Lower lobe of right lung (tissue), 2 donors: ENCODE data around the gene FKBP10. TPM values are rescaled to one million over a fixed set of nuclear protein-coding genes. Genes with fewer than 3 reads are reported as not detected.
"Not testable (repeated sequence)": the region's sequence is repeated elsewhere in the genome, so short reads cannot be mapped to it uniquely, and the experiment has no call there.

ENCODE experiments used
- ATAC-seq, 2 donors: fragments of 200-7000 bp; cut with Tn5 transposase; one replicate each; pipeline ENCODE4 v1.9.1; 2020 to 2022; ENCODE audit warnings: mild to moderate bottlenecking in 2 of 2, moderate library complexity in 2 of 2
- DNase-seq: peaks from one replicate; pipeline ENCODE4 v3.0.0-alpha.2; 2020
- H3K27ac ChIP-seq: fragments of 200-600 bp; one replicate; pipeline ENCODE4 v1.8.0; 2022
- H3K27me3 ChIP-seq: fragments of 200-600 bp; one replicate; pipeline ENCODE4 v1.8.0; 2022; ENCODE audit warnings: low read depth
- H3K36me3 ChIP-seq: fragments of 200-600 bp; one replicate; pipeline ENCODE4 v1.8.0; 2022; ENCODE audit warnings: mild to moderate bottlenecking
- H3K4me1 ChIP-seq: fragments of 200-600 bp; one replicate; pipeline ENCODE4 v1.8.0; 2022
- H3K4me3 ChIP-seq: fragments of 200-600 bp; one replicate; pipeline ENCODE4 v1.8.0; 2022; ENCODE audit warnings: mild to moderate bottlenecking
- H3K9me3 ChIP-seq: fragments of 200-600 bp; one replicate; pipeline ENCODE4 v1.8.0; 2022
- intact Hi-C: fragments of 100-400 bp; cut with DNase I; formaldehyde crosslinking; loops from one replicate; pipeline ENCODE4 v1.11.0; 2022
- total RNA-seq: library from RNA; stranded (reverse); fragmentation: NEBNext Ultra II Directional; extraction: Animal tissue kit (Norgen Biotek cat#: 25700); gene quantifications from one replicate; pipeline ENCODE4 v1.2.1, GENCODE V29; 2021
- TF ChIP-seq, protein P1 (sequence below): fragments of 200-600 bp; IDR thresholded peaks from one replicate; pipeline ENCODE4 v1.8.0; 2022; ENCODE audit warnings: antibody characterized with exemption, mild to moderate bottlenecking
- donor health status: DM: no; HTN: yes; CAD: no; lungs with severe emphysema.

The FKBP10 gene
- total RNA-seq, 1 donor from 2014 or later = 27.4 TPM

DNA sequence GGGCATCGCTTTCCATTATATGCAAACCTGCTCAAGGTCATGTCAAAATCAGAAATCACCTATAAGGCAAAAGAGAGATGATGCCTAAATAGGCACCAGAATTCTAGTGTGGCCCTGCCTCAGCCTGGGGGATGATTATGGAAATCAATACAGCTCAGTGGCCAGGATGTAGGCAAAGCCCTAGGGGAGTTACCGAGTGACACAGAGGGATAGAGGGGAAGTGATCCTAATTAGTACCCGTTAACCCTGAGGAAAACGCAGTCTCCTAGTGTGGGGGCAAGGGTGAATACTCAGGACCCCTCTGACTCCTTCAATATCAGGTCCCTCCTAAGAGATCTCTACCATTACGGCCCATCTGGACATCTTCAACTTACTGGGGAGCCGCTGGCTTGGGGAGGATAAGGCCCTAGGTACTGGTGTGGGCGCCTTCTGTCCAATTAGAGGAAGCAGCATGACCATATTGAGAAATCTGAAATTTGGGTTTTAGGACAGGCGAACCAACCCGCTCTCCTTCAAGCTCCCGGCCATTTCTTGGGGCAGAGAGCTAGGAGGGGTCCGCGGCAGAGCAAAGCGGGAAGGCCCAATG is 22.5 kb downstream of the FKBP10 start:
- TF ChIP-seq, protein P1, sequence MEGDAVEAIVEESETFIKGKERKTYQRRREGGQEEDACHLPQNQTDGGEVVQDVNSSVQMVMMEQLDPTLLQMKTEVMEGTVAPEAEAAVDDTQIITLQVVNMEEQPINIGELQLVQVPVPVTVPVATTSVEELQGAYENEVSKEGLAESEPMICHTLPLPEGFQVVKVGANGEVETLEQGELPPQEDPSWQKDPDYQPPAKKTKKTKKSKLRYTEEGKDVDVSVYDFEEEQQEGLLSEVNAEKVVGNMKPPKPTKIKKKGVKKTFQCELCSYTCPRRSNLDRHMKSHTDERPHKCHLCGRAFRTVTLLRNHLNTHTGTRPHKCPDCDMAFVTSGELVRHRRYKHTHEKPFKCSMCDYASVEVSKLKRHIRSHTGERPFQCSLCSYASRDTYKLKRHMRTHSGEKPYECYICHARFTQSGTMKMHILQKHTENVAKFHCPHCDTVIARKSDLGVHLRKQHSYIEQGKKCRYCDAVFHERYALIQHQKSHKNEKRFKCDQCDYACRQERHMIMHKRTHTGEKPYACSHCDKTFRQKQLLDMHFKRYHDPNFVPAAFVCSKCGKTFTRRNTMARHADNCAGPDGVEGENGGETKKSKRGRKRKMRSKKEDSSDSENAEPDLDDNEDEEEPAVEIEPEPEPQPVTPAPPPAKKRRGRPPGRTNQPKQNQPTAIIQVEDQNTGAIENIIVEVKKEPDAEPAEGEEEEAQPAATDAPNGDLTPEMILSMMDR = no peak
- DNase-seq = no peak
- peak overlapping the region; percentile 79 for H3K27ac ChIP-seq

DNA sequence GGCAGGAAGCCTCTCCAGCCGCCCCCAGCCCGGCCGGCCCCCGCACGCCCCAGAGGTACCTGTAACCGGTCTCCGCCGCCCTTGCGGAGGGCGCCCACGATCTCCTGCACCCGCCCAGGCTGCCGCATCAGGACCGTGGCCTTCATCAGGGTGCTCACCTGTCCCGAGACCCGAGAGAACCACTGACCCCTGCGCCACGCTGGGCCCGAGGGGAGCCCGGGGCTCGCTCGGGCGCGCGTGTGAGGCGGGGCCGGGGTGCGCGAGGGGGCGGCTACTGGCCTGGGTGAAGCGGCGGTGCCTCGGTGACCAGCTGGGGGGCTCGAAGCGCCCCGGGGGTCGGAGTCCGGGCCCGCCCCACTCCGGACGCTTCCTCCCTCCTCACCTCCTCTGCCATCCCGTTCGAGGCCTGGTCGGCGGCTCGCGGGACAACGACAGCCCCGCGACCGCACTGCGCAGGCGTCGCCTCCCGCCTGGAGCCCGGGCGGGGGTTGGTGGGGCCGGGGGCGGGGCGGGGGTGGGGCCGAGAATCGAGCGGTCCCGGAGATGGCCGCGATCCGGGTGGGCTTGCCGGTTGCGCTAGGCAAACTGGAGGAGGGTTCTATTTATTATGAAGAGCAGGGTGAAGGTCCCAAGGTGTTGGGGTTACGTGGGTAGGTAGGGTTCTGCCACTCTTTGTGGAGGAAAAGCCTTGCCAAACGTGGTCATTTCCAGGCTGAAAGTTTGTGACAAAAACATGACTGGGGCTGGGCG is 23.2 kb downstream of the FKBP10 start, which contains the start of gene NT5C3B:
NT5C3B (minus strand) TSS at position 433 of the 750 bp plus-strand sequence; CDS start at position 394, 39 bp downstream.
- Histone ChIP-seq H3K4me1 (peaks cover 17% of the 10 kb centered on the region), H3K27ac (peak within 1 kb of the TSS; percentile 79), H3K9me3 (no peaks in the 10 kb centered on the region), H3K36me3 (peaks cover 12% of the 10 kb centered on the region), H3K4me3 (peak within 1 kb of the TSS; percentile 97), H3K27me3 (no peaks in the 10 kb centered on the region)
- intact Hi-C loops = no loop called here
- DNase-seq = peak; percentile 73
- TF ChIP-seq, protein P1 = no peak
- ATAC-seq = peak; percentile 95 to 97

More for the DNA sequence above, 22.5 kb downstream of the FKBP10 start:
- peak; percentile 60 to 72 for ATAC-seq
- peak overlapping the region; percentile 97 for H3K4me3 ChIP-seq
- intact Hi-C loops = no loop called here
- no peaks in the 10 kb centered on the region for H3K9me3 ChIP-seq
- H3K27me3 ChIP-seq = no peaks in the 10 kb centered on the region
- peaks cover 17% of the 10 kb centered on the region for H3K4me1 ChIP-seq
- peaks cover 19% of the 10 kb centered on the region for H3K36me3 ChIP-seq

DNA sequence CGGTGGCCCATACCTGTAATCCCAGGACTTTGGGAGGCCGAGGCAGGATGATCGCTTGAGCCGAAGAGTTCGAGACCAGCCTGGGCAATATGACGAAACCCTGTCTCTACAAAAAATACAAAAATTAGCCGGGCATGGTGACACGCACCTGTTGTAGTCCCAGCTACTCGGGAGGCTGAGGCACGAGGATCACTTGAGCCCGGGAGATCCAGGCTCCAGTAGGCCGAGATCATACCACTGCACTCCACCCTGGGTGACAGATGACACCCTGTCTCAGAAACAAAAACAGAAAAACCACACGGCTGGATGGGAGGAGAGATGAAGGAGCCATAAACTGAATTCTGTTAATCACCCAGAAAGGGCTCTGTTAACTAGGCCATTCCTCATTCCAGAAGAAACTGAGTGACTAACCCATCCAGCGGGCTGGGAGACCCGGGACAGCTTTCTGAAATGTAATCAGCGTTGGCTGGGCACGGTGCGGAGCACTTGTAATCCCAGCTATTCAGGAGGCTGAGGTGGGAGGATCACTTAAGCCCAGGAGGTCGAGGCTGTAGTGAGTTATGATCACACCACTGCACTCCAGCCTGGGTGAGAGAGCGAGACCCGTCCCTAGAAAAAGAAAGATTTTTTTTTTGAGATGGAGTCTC is 23.9 kb downstream of the FKBP10 start:
- DNase-seq (no peak), ATAC-seq (peak in 1 of 2 donors; percentile 9)
- intact Hi-C loops = no loop called here
- H3K9me3 ChIP-seq = no peaks in the 10 kb centered on the region
- no peaks in the 10 kb centered on the region for H3K27me3 ChIP-seq
- peaks cover 17% of the 10 kb centered on the region for H3K4me1 ChIP-seq
- peaks cover 5% of the 10 kb centered on the region for H3K36me3 ChIP-seq
- peak overlapping the region; percentile 97 for H3K4me3 ChIP-seq
- H3K27ac ChIP-seq = no peak overlapping the region
- TF ChIP-seq, protein P1 = no peak

DNA sequence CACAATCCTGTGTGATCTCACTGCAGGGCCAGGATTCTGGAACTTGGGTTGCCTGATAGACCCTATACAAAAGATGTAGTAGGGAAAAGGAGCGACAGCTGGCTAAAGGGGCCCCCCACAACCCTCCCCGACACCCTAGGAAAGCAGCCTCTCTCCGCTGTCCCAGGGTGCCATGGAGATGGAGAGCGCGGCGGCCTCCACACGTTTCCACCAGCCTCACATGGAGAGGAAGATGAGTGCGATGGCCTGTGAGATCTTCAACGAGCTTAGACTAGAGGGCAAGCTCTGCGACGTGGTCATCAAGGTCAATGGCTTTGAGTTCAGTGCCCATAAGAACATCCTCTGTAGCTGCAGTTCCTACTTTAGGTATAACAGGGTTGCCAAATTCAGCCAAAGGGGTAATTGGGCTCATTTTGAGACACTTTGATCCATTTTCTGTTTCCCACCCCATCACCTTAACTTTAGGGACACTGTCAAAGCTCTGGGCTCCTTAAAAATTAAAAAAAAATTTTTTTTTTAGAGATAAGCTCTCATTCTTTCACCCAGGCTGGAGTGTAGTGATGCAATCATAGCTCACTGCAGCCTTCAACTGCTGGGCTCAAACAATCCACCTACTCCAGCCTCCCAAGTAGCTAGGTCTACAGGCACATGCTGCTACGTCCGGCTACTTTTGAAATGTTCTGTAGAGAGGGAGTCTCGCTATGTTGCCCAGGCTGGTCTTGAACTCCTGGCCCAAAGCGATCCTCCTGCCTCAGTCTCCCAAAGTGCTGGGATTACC is 25.1 kb downstream of the FKBP10 start, which contains the start of gene KLHL10:
KLHL10 (plus strand) TSS at position 65 of the 778 bp plus-strand sequence; CDS start at position 173, 108 bp downstream.
- H3K4me1 ChIP-seq = peaks cover 17% of the 10 kb centered on the region
- TF ChIP-seq, protein P1 = no peak
- DNase-seq (no peak), ATAC-seq (no peak)
- intact Hi-C loops = no loop called here
- no peak within 1 kb of the TSS for H3K27ac ChIP-seq
- H3K9me3 ChIP-seq = no peaks in the 10 kb centered on the region
- H3K36me3 ChIP-seq = no peaks in the 10 kb centered on the region
- no peaks in the 10 kb centered on the region for H3K27me3 ChIP-seq
- H3K4me3 ChIP-seq = peak within 1 kb of the TSS; percentile 97

DNA sequence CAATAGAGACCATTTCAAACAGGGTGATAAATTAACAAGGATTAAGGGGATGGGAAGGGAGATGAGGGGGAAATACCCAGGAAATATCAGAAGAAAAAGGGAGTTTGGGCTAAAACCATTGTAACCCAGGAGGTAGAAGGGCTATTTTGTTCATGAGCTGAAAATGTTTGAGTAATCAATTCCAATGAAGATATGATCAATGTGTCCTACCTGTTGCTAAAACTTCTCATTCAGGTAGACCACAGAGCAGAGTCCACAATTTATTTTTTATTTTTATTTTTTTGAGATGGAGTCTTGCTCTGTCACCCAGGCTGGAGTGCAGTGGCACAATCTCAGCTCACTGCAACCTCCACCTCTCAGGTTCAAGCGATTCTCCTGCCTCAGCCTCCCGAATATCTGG is 26.6 kb downstream of the FKBP10 start:
- ATAC-seq = not testable (repeated sequence)

DNA sequence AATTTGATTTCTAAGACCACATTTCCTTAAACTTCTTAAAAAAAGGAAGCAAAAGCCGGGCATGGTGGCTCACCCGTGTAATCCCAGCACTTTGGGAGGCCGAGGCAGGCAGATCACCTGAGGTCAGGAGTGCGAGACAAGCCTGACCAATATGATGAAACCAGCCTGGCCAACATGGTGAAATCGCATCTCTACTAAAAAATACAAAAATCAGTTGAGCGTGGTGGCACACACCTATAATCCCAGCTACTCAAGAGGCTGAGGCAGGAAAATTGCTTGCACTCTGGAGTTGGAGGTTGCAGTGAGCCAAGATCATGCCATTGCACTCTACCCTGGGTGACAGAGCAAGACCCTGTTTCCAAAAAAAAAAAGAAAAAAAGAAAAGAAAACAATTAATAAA is 28.0 kb downstream of the FKBP10 start:
- H3K4me1 ChIP-seq, H3K27ac ChIP-seq, H3K36me3 ChIP-seq, DNase-seq, intact Hi-C loops, H3K4me3 ChIP-seq, H3K9me3 ChIP-seq, ATAC-seq, H3K27me3 ChIP-seq: not testable (repeated sequence)

More for the DNA sequence above, 26.6 kb downstream of the FKBP10 start:
- H3K27ac ChIP-seq, intact Hi-C loops, H3K27me3 ChIP-seq, DNase-seq, H3K36me3 ChIP-seq, H3K9me3 ChIP-seq, H3K4me3 ChIP-seq: not testable (repeated sequence)
- H3K4me1 ChIP-seq = peaks cover 17% of the 10 kb centered on the region
